Hepatocyte (in vitro differentiated cells): Measurements from ENCODE around the gene CLIC3.

Experiments
- CTCF ChIP-seq: fragments of 200-600 bp; sonication (generic); IDR thresholded peaks from 2 replicates; pipeline ENCODE4 v1.5.1; 2016; ENCODE audit warnings: antibody characterized with exemption, mild to moderate bottlenecking; ENCODE audit not compliant: poor library complexity
- EZH2 ChIP-seq: fragments of 200-600 bp; sonication (generic); IDR thresholded peaks from 2 replicates; pipeline ENCODE4 v1.6.1; 2016; ENCODE audit warnings: antibody characterized with exemption, mild to moderate bottlenecking, borderline replicate concordance
- EZH2phosphoT487 ChIP-seq: fragments of 200-600 bp; sonication (generic); IDR thresholded peaks from one replicate; pipeline ENCODE4 v1.6.1; 2018; ENCODE audit warnings: antibody characterized with exemption, mild to moderate bottlenecking, low read depth, moderate library complexity; ENCODE audit not compliant: unreplicated experiment, severe bottlenecking

- no peak for TF ChIP-seq CTCF
- TF ChIP-seq EZH2phosphoT487: no peak
- no peak for TF ChIP-seq EZH2
Measured at GRCh38 chr9:136991993-136992818, 4.2 kb downstream of the CLIC3 start, which contains the start of gene PAXX.
